H7 (cell line): ENCODE data around the gene CAPN1. TPM values are rescaled to one million over a fixed set of nuclear protein-coding genes. Genes with fewer than 3 reads are reported as not detected.
"Not testable (repeated sequence)": the region's sequence is repeated elsewhere in the genome, so short reads cannot be mapped to it uniquely, and the experiment has no call there.

Experiments used
- DNase-seq: peaks from one replicate; pipeline ENCODE4 v3.0.0; 2012
- H3K27me3 ChIP-seq: 2 replicates; pipeline ENCODE4 v1.6.0; 2011; ENCODE audit warnings: mild to moderate bottlenecking, low read length; ENCODE audit not compliant: control insufficient read depth, insufficient read depth
- H3K36me3 ChIP-seq: replicated peaks from 2 replicates; pipeline ENCODE4 v1.5.1; 2011; ENCODE audit warnings: low read length; ENCODE audit not compliant: control insufficient read depth, insufficient read depth
- H3K4me3 ChIP-seq: 2 replicates; pipeline ENCODE4 v1.5.1; 2011; ENCODE audit warnings: low read depth, mild to moderate bottlenecking, control low read depth, low read length, moderate library complexity; ENCODE audit not compliant: insufficient read depth
- total RNA-seq: library from RNA; depleted of rRNA; stranded (reverse); fragments of >200 nt; shearing (Covaris generic); gene quantifications from 2 replicates; pipeline ENCODE4 v1.2.3, GENCODE V29; 2014; rRNA removed

Gene CAPN1
- total RNA-seq: 160 and 165 TPM in 2 replicates

DNA sequence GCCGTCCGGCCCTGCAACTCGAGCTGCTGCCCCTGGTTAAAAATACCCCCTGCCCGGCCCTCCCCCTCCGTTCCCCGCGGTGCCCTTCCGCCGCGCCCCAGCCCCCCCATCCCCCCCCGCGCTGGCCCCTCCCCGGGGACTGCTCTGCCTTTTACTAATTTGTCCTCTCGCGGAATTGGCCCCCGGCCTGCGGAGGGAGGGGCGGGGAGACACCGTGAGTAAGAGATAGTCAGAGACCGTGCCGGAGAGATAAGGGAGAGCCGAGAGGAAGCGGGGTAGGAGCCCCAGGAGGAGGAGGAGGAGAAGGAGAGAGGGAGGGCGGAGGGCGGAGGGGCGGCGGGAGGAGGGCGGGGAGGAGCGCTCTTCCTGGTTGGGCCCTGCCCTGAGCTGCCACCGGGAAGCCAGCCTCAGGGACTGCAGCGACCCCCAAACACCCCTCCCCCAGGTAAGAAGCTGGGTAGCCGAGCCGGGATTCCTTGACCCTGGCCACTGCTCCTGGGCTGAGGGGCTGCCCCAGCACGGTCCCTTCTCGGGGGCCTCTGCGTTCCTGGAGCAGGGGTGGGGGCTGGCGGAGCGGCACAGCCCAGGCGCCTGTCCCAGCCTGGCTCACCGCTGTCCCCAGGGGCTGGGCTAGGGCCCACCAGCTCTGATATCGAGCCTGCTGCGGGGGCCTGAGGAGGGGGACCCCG, at the start of gene CAPN1:
Gene CAPN1 (plus strand): TSS at position 360 of the 689 bp plus-strand sequence. CDS start 774 bp downstream, outside the sequence.
- peak; percentile 92 for DNase-seq
- H3K36me3 ChIP-seq: peaks cover 7% of the 10 kb centered on the region
- H3K4me3 ChIP-seq: peak within 1 kb of the TSS; percentile 87
- no peaks in the 10 kb centered on the region for H3K27me3 ChIP-seq

- peaks cover 34% of the 10 kb centered on the region for H3K36me3 ChIP-seq
- no peak for DNase-seq
- H3K27me3 ChIP-seq: no peaks in the 10 kb centered on the region
- no peak overlapping the region for H3K4me3 ChIP-seq
Observed at GRCh38 chr11:65132238-65132987, 49.3 kb upstream of the CAPN1 start.

GRCh38 chr11:65132988-65133700, 48.6 kb upstream of the CAPN1 start:
- Histone ChIP-seq H3K4me3 (peak overlapping the region; percentile 96), H3K36me3 (peaks cover 29% of the 10 kb centered on the region), H3K27me3 (no peaks in the 10 kb centered on the region)
- peak; percentile 91 for DNase-seq

DNA sequence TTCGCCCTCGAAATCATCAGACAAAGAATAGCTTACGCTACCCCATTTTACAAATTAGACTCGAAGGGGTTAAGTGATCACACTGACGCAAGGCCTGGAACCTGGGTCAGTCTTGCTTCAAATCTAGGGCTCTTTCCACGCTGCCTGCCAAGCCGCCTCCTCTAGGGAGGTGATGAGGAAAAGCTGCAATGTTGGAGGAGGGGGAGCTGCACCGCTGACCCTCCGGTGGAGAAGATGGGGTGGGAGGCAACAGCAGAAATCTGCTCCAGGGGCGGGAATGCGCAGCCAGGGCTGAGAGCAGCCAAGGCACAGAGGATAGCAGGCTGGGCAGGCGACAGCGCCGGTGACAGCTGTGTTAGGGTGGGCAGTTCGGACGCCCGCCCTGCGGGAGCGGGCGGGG, 48.0 kb upstream of the CAPN1 start:
- peaks cover 27% of the 10 kb centered on the region for H3K36me3 ChIP-seq
- no peak for DNase-seq
- no peaks in the 10 kb centered on the region for H3K27me3 ChIP-seq
- peak overlapping the region; percentile 96 for H3K4me3 ChIP-seq

- H3K27me3 ChIP-seq: no peaks in the 10 kb centered on the region
- H3K36me3 ChIP-seq: peaks cover 23% of the 10 kb centered on the region
- DNase-seq: peak; percentile 97
- peak within 1 kb of the TSS; percentile 96 for H3K4me3 ChIP-seq
Observed at GRCh38 chr11:65134240-65134951, 47.3 kb upstream of the CAPN1 start, which contains the start of gene SYVN1. TSS of gene SYVN1 (minus strand) at chr11:65134519. CDS start at chr11:65133601, 918 bp downstream.

- DNase-seq: peak; percentile 98
- H3K36me3 ChIP-seq: peaks cover 18% of the 10 kb centered on the region
- peak overlapping the region; percentile 96 for H3K4me3 ChIP-seq
- peaks cover 1% of the 10 kb centered on the region for H3K27me3 ChIP-seq
Observed at GRCh38 chr11:65134952-65135632, 46.6 kb upstream of the CAPN1 start.

- H3K36me3 ChIP-seq: peaks cover 18% of the 10 kb centered on the region
Observed at GRCh38 chr11:65135633-65136145, 46.0 kb upstream of the CAPN1 start.

GRCh38 chr11:65136515-65137096, 45.1 kb upstream of the CAPN1 start:
- H3K36me3 ChIP-seq: peaks cover 11% of the 10 kb centered on the region
- no peak for DNase-seq
- H3K4me3 ChIP-seq: no peak overlapping the region
- peaks cover 2% of the 10 kb centered on the region for H3K27me3 ChIP-seq

More at GRCh38 chr11:65135633-65136145, 46.0 kb upstream of the CAPN1 start:
- DNase-seq: no peak
- Histone ChIP-seq H3K27me3 (peaks cover 2% of the 10 kb centered on the region), H3K4me3 (peak overlapping the region; percentile 40)

GRCh38 chr11:65141896-65142494, 39.7 kb upstream of the CAPN1 start:
- DNase-seq: no peak
- no peak overlapping the region for H3K4me3 ChIP-seq

DNA sequence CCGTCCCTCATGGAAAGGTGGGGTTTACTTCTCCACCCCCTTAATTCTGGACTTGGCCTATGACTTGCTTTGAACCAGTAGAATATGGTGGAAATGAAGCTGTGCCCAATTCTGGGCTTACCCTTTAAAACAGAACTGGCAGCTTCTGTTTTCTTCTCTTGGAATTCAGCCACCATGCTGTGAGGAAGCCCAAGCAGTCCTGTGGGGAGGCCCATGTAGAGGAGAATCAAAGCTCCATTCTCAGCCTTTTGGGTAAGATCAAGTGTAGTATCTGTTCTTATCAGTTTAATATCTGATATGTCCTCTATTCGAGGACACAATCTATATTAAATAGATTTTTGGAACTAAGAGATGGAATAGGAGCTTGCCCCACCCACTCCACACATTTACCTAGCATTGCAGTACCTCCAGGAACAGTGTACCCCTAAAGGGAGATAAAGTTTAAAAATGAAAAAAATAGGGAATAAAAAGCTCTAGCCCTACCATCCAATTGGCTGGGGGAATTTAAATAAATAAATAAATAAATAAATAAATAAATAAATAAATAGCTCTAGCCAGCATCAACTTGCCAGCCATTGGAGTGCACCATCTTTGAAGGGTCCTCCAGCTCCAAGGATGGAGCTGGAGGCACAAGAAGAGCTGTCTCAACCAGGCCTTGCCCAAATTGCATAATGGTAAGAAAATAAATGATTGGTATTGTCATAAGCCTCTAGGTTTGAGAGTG, 34.2 kb upstream of the CAPN1 start:
- Histone ChIP-seq H3K27me3 (no peaks in the 10 kb centered on the region), H3K36me3 (no peaks in the 10 kb centered on the region), H3K4me3 (no peak overlapping the region)
- no peak for DNase-seq

More at GRCh38 chr11:65141896-65142494, 39.7 kb upstream of the CAPN1 start:
- Histone ChIP-seq H3K36me3 (no peaks in the 10 kb centered on the region), H3K27me3 (peaks cover 2% of the 10 kb centered on the region)

- H3K4me3 ChIP-seq: no peak overlapping the region
- no peak for DNase-seq
- H3K27me3 ChIP-seq: no peaks in the 10 kb centered on the region
- no peaks in the 10 kb centered on the region for H3K36me3 ChIP-seq
Observed at GRCh38 chr11:65148657-65149056, 33.1 kb upstream of the CAPN1 start.

DNA sequence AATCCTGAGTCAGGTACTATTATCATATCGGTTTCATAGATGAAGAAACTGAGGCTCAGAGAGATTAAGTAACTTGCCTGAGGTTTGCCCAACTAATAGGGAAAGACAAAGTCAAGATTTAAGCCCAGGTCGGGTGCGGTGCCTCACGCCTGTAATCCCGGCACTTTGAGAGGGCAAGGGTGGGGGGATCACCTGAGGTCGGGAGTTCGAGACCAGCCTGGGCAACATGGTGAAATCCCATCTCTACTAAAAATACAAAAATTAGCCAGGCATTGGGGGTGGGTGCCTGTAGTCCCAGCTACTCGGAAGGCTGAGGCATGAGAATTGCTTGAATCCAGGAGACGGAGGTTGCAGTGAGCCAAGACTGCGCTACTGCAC, 31.6 kb upstream of the CAPN1 start:
- not testable (repeated sequence) for H3K36me3 ChIP-seq, DNase-seq, H3K27me3 ChIP-seq, H3K4me3 ChIP-seq
